Activated B cell treated with CpG ODN at 0.5 μM for 24 hours (primary cell): ENCODE data around the gene HRK. TPM values are rescaled to one million over a fixed set of nuclear protein-coding genes. Genes with fewer than 3 reads are reported as not detected.

Source experiments
- ATAC-seq: fragments of 200-7000 bp; cut with Tn5 transposase; one replicate; pipeline ENCODE4 v1.10.0; 2021; ENCODE audit warnings: low read depth, mild to moderate bottlenecking, moderate library complexity
- CTCF ChIA-PET: fragments of 350-600 bp; sonication (Branson Sonifier 250); formaldehyde crosslinking; loops from one replicate; lab custom pipeline; 2021; ENCODE audit warnings: antibody characterized with exemption; lab: Charles Lee
- POLR2A ChIA-PET: fragments of 350-600 bp; sonication (Branson Sonifier 250); formaldehyde crosslinking; loops from one replicate; lab custom pipeline; 2021; ENCODE audit warnings: antibody characterized with exemption; lab: Charles Lee
- DNase-seq: peaks from one replicate; pipeline ENCODE4 v3.0.0; 2022
- H3K27ac Mint-ChIP-seq: one replicate; pipeline ENCODE4 v1.8.0; 2020; ENCODE audit warnings: mixed read lengths
- H3K27me3 Mint-ChIP-seq: one replicate; pipeline ENCODE4 v1.8.0; 2021; ENCODE audit warnings: mixed read lengths
- H3K36me3 Mint-ChIP-seq: one replicate; pipeline ENCODE4 v1.8.0; 2021; ENCODE audit warnings: low read depth, mixed read lengths
- H3K4me1 Mint-ChIP-seq: one replicate; pipeline ENCODE4 v1.8.0; 2021; ENCODE audit warnings: mixed read lengths
- H3K4me3 Mint-ChIP-seq: one replicate; pipeline ENCODE4 v1.8.0; 2020; ENCODE audit warnings: mild to moderate bottlenecking, mixed read lengths
- H3K9me3 Mint-ChIP-seq: one replicate; pipeline ENCODE4 v1.8.0; 2020; ENCODE audit warnings: mixed read lengths
- CTCF ChIP-seq: fragments of 200-600 bp; IDR thresholded peaks from one replicate; pipeline ENCODE4 v1.8.0; 2022; ENCODE audit warnings: antibody characterized with exemption, mild to moderate bottlenecking
- intact Hi-C: fragments of 100-400 bp; cut with micrococcal nuclease; formaldehyde crosslinking; loops from one replicate; pipeline ENCODE4 v1.15.1; 2024
- total RNA-seq: library from RNA; stranded (reverse); gene quantifications from 2 replicates; pipeline ENCODE4 v1.2.3, GENCODE V29; 2022

HRK gene
- total RNA-seq, 1 donor from 2014 or later: 4.7 TPM

GRCh38 chr12:116862167-116862566 is 19.1 kb downstream of the HRK start:
- intact Hi-C loops: no loop called here
- ATAC-seq: no peak
- H3K9me3 Mint-ChIP-seq: no peaks in the 10 kb centered on the region
- no peak overlapping the region for H3K4me3 Mint-ChIP-seq
- no peak for DNase-seq
- no peaks in the 10 kb centered on the region for H3K36me3 Mint-ChIP-seq
- H3K4me1 Mint-ChIP-seq: peaks cover 65% of the 10 kb centered on the region
- TF ChIP-seq CTCF: no peak
- H3K27ac Mint-ChIP-seq: peak overlapping the region; percentile 81
- ChIA-PET CTCF (interaction anchor here (1.1 kb wide), 1 partner anchor 18 kb away, joined by 4 read pairs; no protein-coding TSS in a partner anchor), POLR2A (interaction anchor here (1.8 kb wide), 1 partner anchor 19 kb away, joined by 18 read pairs; the partner anchor contains the start of gene HRK)
- H3K27me3 Mint-ChIP-seq: no peaks in the 10 kb centered on the region

- no peak for TF ChIP-seq CTCF
- DNase-seq (peak; percentile 44), ATAC-seq (peak; percentile 72)
- H3K9me3 Mint-ChIP-seq: no peaks in the 10 kb centered on the region
- ChIA-PET POLR2A (interaction anchor here (0.5 to 1.8 kb wide), 3 partner anchors 20 to 1512 kb away, joined by 3 to 18 read pairs (median 4); partner anchors contain the start of genes HRK and TAOK3), CTCF (interaction anchor here (1.1 kb wide), 1 partner anchor 19 kb away, joined by 4 read pairs; no protein-coding TSS in a partner anchor)
- peaks cover 74% of the 10 kb centered on the region for H3K4me1 Mint-ChIP-seq
- no peaks in the 10 kb centered on the region for H3K27me3 Mint-ChIP-seq
- intact Hi-C loops: loop anchor here (1.0 kb wide), 1 partner anchor 20 kb away; the partner anchor contains the start of gene HRK
- H3K4me3 Mint-ChIP-seq: peak overlapping the region; percentile 47
- peak overlapping the region; percentile 81 for H3K27ac Mint-ChIP-seq
- no peaks in the 10 kb centered on the region for H3K36me3 Mint-ChIP-seq
Observed at GRCh38 chr12:116861320-116861719, 19.9 kb downstream of the HRK start.

GRCh38 chr12:116860263-116860662 is 21.0 kb downstream of the HRK start:
- ChIA-PET POLR2A (no interaction called here), CTCF (no interaction called here)
- no peaks in the 10 kb centered on the region for H3K36me3 Mint-ChIP-seq
- H3K4me3 Mint-ChIP-seq: no peak overlapping the region
- TF ChIP-seq CTCF: no peak
- H3K4me1 Mint-ChIP-seq: peaks cover 80% of the 10 kb centered on the region
- DNase-seq: no peak
- ATAC-seq: no peak
- peak overlapping the region; percentile 53 for H3K27ac Mint-ChIP-seq
- H3K27me3 Mint-ChIP-seq: no peaks in the 10 kb centered on the region
- no peaks in the 10 kb centered on the region for H3K9me3 Mint-ChIP-seq
- intact Hi-C loops: no loop called here

DNA sequence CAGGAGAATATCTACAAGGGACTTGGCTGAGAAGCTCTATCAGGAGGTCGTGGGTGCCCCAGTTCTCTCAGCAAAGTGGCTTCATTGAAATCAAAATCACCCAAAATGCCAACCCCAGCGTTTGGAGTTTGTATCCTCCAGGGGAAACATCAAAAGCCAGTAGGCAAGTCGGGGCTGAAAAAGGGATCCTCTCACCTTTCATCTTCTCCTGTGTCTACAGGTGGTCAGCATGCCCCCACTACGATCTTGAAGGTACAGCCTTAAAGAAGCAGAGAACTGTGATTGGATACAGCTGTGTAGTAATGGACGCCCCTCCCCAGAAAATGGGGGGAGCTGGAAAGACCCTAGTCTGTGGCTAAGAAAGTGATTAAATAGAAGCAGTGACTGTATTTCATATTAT is 22.2 kb downstream of the HRK start:
- H3K4me3 Mint-ChIP-seq: no peak overlapping the region
- intact Hi-C loops: loop anchor here (2.0 to 5.0 kb wide), 2 partner anchors 52 to 57 kb away; partner anchors contain the start of gene FBXW8
- no peaks in the 10 kb centered on the region for H3K36me3 Mint-ChIP-seq
- H3K27ac Mint-ChIP-seq: peak overlapping the region; percentile 64
- no peak for TF ChIP-seq CTCF
- ATAC-seq (no peak), DNase-seq (no peak)
- H3K9me3 Mint-ChIP-seq: no peaks in the 10 kb centered on the region
- no peaks in the 10 kb centered on the region for H3K27me3 Mint-ChIP-seq
- peaks cover 78% of the 10 kb centered on the region for H3K4me1 Mint-ChIP-seq
- POLR2A ChIA-PET: interaction anchor here (1.1 kb wide), 1 partner anchor 20 kb away, joined by 4 read pairs; no protein-coding TSS in a partner anchor
- CTCF ChIA-PET: interaction anchor here (1.5 kb wide), 1 partner anchor 22 kb away, joined by 5 read pairs; the partner anchor contains the start of gene HRK

DNA sequence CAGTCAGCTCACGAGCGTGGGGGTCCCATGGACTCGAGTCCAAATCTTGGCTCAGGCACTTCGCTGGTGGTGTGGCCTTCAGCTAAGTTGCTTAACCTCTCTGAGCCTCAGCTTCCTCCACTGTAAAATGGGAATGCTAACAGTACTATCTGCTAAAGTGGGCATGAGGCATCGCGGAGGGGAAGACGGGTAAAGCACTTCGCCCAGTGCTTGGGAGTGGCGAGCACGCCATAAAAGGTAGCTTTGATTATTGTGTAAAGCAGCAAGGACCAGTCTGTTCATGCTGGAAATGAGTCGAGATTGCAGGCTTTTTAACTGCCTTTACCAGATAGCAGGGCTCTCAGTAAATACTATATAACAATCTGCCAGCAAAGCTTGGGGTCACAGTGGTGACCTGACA is 24.5 kb downstream of the HRK start:
- Mint-ChIP-seq H3K27ac (no peak overlapping the region), H3K36me3 (no peaks in the 10 kb centered on the region), H3K27me3 (no peaks in the 10 kb centered on the region), H3K4me1 (peaks cover 61% of the 10 kb centered on the region), H3K9me3 (no peaks in the 10 kb centered on the region), H3K4me3 (no peak overlapping the region)
- intact Hi-C loops: loop anchor here (5.0 kb wide), 1 partner anchor 54 kb away; no protein-coding TSS in a partner anchor
- ChIA-PET POLR2A (interaction anchor here (0.6 kb wide), 1 partner anchor 61 kb away, joined by 4 read pairs; no protein-coding TSS in a partner anchor), CTCF (interaction anchor here (1.3 kb wide), 1 partner anchor 148 kb away, joined by 3 read pairs; no protein-coding TSS in a partner anchor)
- TF ChIP-seq CTCF: no peak
- DNase-seq (no peak), ATAC-seq (no peak)
